Limb (tissue), 2 donors: ENCODE results near the gene DHRS12.

Experiments used
- DNase-seq, 2 donors: peaks; one replicate each; pipeline ENCODE4 v3.0.0-alpha.2; 2016; ENCODE audit errors: extremely low spot score in 2 of 2

Gene DHRS12

GRCh38 chr13:51803422-51804294 lies at the start of gene DHRS12:
Gene DHRS12, minus strand, starts transcription at chr13:51804163. Its CDS starts 4,504 bp downstream, at chr13:51799659.
- DNase-seq: peak; percentile 82 to 92

GRCh38 chr13:51849145-51850101 lies 45.5 kb upstream of the DHRS12 start:
- no peak for DNase-seq

GRCh38 chr13:51848674-51849073 lies 44.7 kb upstream of the DHRS12 start:
- DNase-seq: no peak

- DNase-seq: no peak
Measured at GRCh38 chr13:51846756-51847155, 42.8 kb upstream of the DHRS12 start.

GRCh38 chr13:51845574-51846318 lies 41.8 kb upstream of the DHRS12 start:
- DNase-seq: no peak

GRCh38 chr13:51844862-51845573 lies 41.1 kb upstream of the DHRS12 start, which contains the start of gene TMEM272:
Gene TMEM272, minus strand, starts transcription at chr13:51845177. Its CDS starts 6,647 bp downstream, at chr13:51838530.
- DNase-seq: peak in 1 of 2 donors; percentile 73

GRCh38 chr13:51843529-51843928 lies 39.6 kb upstream of the DHRS12 start:
- DNase-seq: no peak

- no peak for DNase-seq
Measured at GRCh38 chr13:51841732-51842131, 37.8 kb upstream of the DHRS12 start.

GRCh38 chr13:51840917-51841316 lies 37.0 kb upstream of the DHRS12 start:
- DNase-seq: no peak

- no peak for DNase-seq
Measured at GRCh38 chr13:51839711-51840540, 36.0 kb upstream of the DHRS12 start.

GRCh38 chr13:51838240-51838846 lies 34.4 kb upstream of the DHRS12 start:
- DNase-seq: no peak

GRCh38 chr13:51837016-51837415 lies 33.1 kb upstream of the DHRS12 start:
- DNase-seq: no peak

GRCh38 chr13:51834581-51835171 lies 30.7 kb upstream of the DHRS12 start:
- DNase-seq: no peak

GRCh38 chr13:51833980-51834379 lies 30.0 kb upstream of the DHRS12 start:
- no peak for DNase-seq

GRCh38 chr13:51832471-51833152 lies 28.6 kb upstream of the DHRS12 start:
- DNase-seq: no peak

GRCh38 chr13:51831519-51831918 lies 27.6 kb upstream of the DHRS12 start:
- DNase-seq: no peak

- no peak for DNase-seq
Measured at GRCh38 chr13:51829568-51829899, 25.6 kb upstream of the DHRS12 start.
